Vagina (tissue), 2 donors: ENCODE data around the gene OOSP4B.

Experiments used
- POLR2A ChIP-seq, 2 donors: fragments of 450-650 bp; IDR thresholded peaks; one replicate each; pipeline ENCODE4 v1.6.1; 2017; ENCODE audit warnings: antibody characterized with exemption in 2 of 2, mild to moderate bottlenecking in 2 of 2, moderate library complexity in 2 of 2
- POLR2AphosphoS5 ChIP-seq, 2 donors: sonication (generic); formaldehyde crosslinking; IDR thresholded peaks; one replicate each; pipeline ENCODE4 v1.9.0; 2017; ENCODE audit warnings: antibody characterized with exemption in 2 of 2, mild to moderate bottlenecking in 2 of 2, low read depth in 1 of 2; ENCODE audit not compliant: insufficient read depth in 1 of 2
- TF ChIP-seq, protein P1 (sequence below), 3 experiments: fragments of 450-650 bp in 2 of 3; fragments of 200-600 bp in 1 of 3; sonication (generic) in 1 of 3; IDR thresholded peaks; one replicate each; pipeline ENCODE4 v1.5.1; 2017 to 2019; ENCODE audit warnings: antibody characterized with exemption in 3 of 3, mild to moderate bottlenecking in 2 of 3, moderate library complexity in 2 of 3

DNA sequence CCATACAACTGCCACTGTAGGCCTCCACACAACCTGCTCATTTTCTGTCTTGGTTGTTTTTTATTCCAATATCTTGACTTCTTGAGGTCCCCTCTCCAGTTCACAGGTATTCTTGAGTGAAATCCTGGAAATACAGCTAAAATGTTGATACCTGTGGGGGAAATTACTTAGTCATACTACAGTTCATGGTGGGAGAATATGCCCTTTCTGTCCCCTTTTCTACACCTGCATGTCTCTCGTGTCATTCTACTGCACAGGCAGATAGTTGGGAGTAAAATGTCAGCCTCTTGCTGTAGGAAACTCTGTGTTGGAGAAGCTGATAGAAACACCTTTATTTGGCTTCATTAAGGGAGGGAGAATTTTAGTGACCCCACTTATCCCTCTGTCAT is 48.6 kb upstream of the OOSP4B start:
- TF ChIP-seq POLR2AphosphoS5 (IDR thresholded peaks at IDR 0.05; ENCODE audit: insufficient read depth in 1 of 2, low read depth in 1 of 2) (no peak), POLR2A (IDR thresholded peaks at IDR 0.05) (no peak)
- TF ChIP-seq, protein P1, sequence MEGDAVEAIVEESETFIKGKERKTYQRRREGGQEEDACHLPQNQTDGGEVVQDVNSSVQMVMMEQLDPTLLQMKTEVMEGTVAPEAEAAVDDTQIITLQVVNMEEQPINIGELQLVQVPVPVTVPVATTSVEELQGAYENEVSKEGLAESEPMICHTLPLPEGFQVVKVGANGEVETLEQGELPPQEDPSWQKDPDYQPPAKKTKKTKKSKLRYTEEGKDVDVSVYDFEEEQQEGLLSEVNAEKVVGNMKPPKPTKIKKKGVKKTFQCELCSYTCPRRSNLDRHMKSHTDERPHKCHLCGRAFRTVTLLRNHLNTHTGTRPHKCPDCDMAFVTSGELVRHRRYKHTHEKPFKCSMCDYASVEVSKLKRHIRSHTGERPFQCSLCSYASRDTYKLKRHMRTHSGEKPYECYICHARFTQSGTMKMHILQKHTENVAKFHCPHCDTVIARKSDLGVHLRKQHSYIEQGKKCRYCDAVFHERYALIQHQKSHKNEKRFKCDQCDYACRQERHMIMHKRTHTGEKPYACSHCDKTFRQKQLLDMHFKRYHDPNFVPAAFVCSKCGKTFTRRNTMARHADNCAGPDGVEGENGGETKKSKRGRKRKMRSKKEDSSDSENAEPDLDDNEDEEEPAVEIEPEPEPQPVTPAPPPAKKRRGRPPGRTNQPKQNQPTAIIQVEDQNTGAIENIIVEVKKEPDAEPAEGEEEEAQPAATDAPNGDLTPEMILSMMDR (IDR thresholded peaks at IDR 0.05) = no peak
